Lower leg skin (tissue), 3 donors: ENCODE data around the gene TGM5.

Source experiments
- POLR2A ChIP-seq, 2 donors: fragments of 450-650 bp; IDR thresholded peaks; one replicate each; pipeline ENCODE4 v1.6.1; 2016 to 2017; ENCODE audit warnings: antibody characterized with exemption in 2 of 2, mild to moderate bottlenecking in 1 of 2, moderate library complexity in 1 of 2
- TF ChIP-seq, protein P1 (sequence below), 3 donors: fragments of 450-650 bp; IDR thresholded peaks; one replicate each; pipeline ENCODE4 v1.5.1; 2016; ENCODE audit warnings: antibody characterized with exemption in 3 of 3, mild to moderate bottlenecking in 3 of 3, moderate library complexity in 2 of 3

- TF ChIP-seq, protein P1, sequence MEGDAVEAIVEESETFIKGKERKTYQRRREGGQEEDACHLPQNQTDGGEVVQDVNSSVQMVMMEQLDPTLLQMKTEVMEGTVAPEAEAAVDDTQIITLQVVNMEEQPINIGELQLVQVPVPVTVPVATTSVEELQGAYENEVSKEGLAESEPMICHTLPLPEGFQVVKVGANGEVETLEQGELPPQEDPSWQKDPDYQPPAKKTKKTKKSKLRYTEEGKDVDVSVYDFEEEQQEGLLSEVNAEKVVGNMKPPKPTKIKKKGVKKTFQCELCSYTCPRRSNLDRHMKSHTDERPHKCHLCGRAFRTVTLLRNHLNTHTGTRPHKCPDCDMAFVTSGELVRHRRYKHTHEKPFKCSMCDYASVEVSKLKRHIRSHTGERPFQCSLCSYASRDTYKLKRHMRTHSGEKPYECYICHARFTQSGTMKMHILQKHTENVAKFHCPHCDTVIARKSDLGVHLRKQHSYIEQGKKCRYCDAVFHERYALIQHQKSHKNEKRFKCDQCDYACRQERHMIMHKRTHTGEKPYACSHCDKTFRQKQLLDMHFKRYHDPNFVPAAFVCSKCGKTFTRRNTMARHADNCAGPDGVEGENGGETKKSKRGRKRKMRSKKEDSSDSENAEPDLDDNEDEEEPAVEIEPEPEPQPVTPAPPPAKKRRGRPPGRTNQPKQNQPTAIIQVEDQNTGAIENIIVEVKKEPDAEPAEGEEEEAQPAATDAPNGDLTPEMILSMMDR (IDR thresholded peaks at IDR 0.05) = no peak
- peak in 1 of 2 donors; percentile 70 for TF ChIP-seq POLR2A (IDR thresholded peaks at IDR 0.05)
These were observed 81.3 kb downstream of the TGM5 start, which contains the start of gene CCNDBP1 for GRCh38 chr15:43185157-43186002.
